ENCODE measurements around the gene CDC25C.

CDC25C gene

DNA sequence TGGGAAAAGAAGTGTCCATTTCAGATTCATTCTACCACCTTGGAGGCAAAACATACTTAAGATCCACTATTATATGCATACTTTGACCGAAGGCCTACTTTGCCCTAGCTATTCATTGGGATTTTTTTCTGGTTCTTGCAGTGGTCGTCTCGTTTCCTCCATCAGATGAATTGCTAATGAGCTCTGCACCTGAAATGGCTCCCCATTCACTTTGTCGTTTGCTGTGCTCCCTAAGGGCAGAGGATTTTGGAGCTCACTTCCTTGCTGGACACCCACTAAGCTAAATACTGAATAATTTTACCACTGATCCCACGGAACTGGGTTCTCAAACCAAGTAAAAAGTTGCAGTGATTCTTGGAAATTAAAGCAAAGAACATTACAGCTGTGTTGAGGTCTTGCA lies 22.8 kb upstream of the CDC25C start:
- ChIA-PET POLR2A (ENCODE audit: low non-redundant PET) (no interaction called here), CTCF (interaction anchor here (0.6 to 1.2 kb wide), 3 partner anchors 13 to 840 kb away, joined by 3 to 6 read pairs (median 3); partner anchors contain the start of gene FAM53C)
- H3K27ac ChIP-seq, result no peak overlapping the region
- DNase-seq (ENCODE audit: low spot score), result no peak
- TF ChIP-seq, protein P1, sequence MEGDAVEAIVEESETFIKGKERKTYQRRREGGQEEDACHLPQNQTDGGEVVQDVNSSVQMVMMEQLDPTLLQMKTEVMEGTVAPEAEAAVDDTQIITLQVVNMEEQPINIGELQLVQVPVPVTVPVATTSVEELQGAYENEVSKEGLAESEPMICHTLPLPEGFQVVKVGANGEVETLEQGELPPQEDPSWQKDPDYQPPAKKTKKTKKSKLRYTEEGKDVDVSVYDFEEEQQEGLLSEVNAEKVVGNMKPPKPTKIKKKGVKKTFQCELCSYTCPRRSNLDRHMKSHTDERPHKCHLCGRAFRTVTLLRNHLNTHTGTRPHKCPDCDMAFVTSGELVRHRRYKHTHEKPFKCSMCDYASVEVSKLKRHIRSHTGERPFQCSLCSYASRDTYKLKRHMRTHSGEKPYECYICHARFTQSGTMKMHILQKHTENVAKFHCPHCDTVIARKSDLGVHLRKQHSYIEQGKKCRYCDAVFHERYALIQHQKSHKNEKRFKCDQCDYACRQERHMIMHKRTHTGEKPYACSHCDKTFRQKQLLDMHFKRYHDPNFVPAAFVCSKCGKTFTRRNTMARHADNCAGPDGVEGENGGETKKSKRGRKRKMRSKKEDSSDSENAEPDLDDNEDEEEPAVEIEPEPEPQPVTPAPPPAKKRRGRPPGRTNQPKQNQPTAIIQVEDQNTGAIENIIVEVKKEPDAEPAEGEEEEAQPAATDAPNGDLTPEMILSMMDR (conservative IDR thresholded peaks at IDR 0.05; ENCODE audit: low read depth), result no peak

GRCh38 chr5:138353560-138354080 lies 22.0 kb upstream of the CDC25C start:
- POLR2A ChIA-PET (ENCODE audit: low non-redundant PET), result interaction anchor here (1.8 kb wide), 1 partner anchor 22 kb away, joined by 6 read pairs; the partner anchor contains the start of gene CDC25C
- peak overlapping the region; percentile 92 for H3K27ac ChIP-seq
- peak; percentile 31 for DNase-seq (ENCODE audit: low spot score)
- TF ChIP-seq, protein P1 (conservative IDR thresholded peaks at IDR 0.05; ENCODE audit: low read depth), result no peak
- CTCF ChIA-PET, result interaction anchor here (0.6 to 2.9 kb wide), 18 partner anchors 12 to 841 kb away, joined by 3 to 86 read pairs (median 4); partner anchors contain the start of genes FAM53C and REEP2

DNA sequence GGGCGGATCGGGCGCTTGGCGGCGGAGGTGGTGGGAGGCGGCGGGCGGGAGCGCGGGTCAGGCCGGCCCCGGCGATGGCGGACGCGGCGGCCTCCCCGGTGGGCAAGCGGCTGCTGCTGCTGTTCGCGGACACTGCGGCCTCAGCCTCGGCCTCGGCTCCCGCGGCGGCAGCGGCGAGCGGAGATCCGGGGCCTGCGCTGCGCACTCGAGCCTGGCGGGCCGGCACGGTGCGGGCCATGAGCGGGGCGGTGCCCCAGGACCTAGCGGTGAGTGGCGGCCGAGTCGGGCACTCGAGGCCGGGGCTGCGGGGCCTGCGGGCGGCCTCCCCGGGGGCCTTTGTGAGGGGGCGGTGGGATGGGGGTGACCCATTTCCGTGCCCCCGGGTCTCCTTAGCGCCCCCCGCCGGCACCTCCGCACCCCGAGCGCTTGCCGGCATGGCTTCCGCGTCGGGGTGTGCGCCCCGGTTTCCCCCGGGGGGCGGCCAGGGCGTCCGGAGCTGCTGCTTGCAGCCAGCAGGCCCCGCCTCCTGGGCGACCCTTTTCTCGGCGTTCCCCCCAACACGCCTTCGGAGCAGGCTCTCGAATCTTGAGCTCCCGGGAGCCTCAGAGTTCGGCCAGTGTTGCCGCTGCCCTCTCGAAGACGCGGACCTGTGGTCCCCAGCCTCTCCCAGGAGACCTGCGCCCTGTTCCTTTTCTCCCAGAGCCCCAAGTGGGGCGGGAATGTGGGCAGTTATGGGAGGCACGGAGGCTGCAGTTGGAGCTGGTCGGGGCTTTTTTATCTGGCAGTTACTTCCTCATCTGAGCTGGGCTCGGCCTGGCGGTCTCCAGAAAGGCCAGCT lies 21.3 kb upstream of the CDC25C start:
- CTCF ChIA-PET, result interaction anchor here (0.5 to 2.9 kb wide), 38 partner anchors 9 to 515 kb away, joined by 3 to 86 read pairs (median 4); partner anchors contain the start of genes CDC23, CDC25C, FAM53C and KIF20A
- TF ChIP-seq, protein P1 (conservative IDR thresholded peaks at IDR 0.05; ENCODE audit: low read depth), result peak; percentile 78; the same call in 1 of the 2 replicates
- POLR2A ChIA-PET (ENCODE audit: low non-redundant PET), result interaction anchor here (0.6 to 1.8 kb wide), 5 partner anchors 13 to 175 kb away, joined by 3 to 12 read pairs (median 6); partner anchors contain the start of genes CDC25C and FAM53C
- peak; percentile 58 for DNase-seq (ENCODE audit: low spot score)
- H3K27ac ChIP-seq, result peak overlapping the region; percentile 92

- POLR2A ChIA-PET (ENCODE audit: low non-redundant PET), result interaction anchor here (0.6 to 1.8 kb wide), 5 partner anchors 13 to 174 kb away, joined by 3 to 12 read pairs (median 6); partner anchors contain the start of genes CDC25C and FAM53C
- CTCF ChIA-PET, result interaction anchor here (0.6 to 2.9 kb wide), 43 partner anchors 8 to 474 kb away, joined by 3 to 86 read pairs (median 4); partner anchors contain the start of genes CDC23, CDC25C, FAM53C and KIF20A
- H3K27ac ChIP-seq, result peak within 1 kb of the TSS; percentile 92
Observed at GRCh38 chr5:138352071-138352721, 20.6 kb upstream of the CDC25C start, which contains the start of gene KDM3B. Gene KDM3B, plus strand, starts transcription at chr5:138352685. Its CDS starts 111 bp downstream, at chr5:138352796.

DNA sequence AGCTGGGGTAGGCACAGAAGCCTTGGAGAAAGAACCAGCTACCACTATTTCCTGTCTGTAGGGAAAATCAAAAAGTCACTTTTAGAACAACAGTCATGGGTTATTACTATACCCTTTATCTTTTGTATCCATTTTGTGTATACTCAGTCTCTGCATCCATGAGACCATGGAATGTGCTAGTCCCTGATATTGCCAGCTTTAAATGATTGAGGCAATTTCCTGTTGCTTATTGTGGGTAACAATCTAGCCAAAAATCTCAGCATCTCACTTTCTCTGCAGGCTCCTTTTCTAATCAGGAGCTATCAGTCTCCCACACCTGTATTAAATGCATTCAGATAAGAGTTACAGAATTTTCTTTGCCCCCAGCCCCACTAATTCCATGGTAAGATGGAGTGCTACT lies 19.9 kb upstream of the CDC25C start:
- CTCF ChIA-PET, result interaction anchor here (0.6 to 2.9 kb wide), 14 partner anchors 8 to 308 kb away, joined by 3 to 86 read pairs (median 4); partner anchors contain the start of genes CDC25C and FAM53C
- H3K27ac ChIP-seq, result no peak overlapping the region
- POLR2A ChIA-PET (ENCODE audit: low non-redundant PET), result interaction anchor here (1.4 kb wide), 1 partner anchor 14 kb away, joined by 12 read pairs; the partner anchor contains the start of gene FAM53C
- TF ChIP-seq, protein P1 (conservative IDR thresholded peaks at IDR 0.05; ENCODE audit: low read depth), result no peak
- DNase-seq (ENCODE audit: low spot score), result no peak

More at GRCh38 chr5:138352071-138352721, 20.6 kb upstream of the CDC25C start, which contains the start of gene KDM3B:
- peak; percentile 95 for DNase-seq (ENCODE audit: low spot score)
- TF ChIP-seq, protein P1 (conservative IDR thresholded peaks at IDR 0.05; ENCODE audit: low read depth), result peak; percentile 100

All from RWPE1 (cell line).